H1 (cell line): ENCODE measurements around the gene FH. TPM values are rescaled to one million over a fixed set of nuclear protein-coding genes. Genes with fewer than 3 reads are reported as not detected.

Source experiments
- CBX5 ChIP-seq: fragments of 300-800, 300-1000 bp; sonication (generic); IDR thresholded peaks from 2 replicates; pipeline ENCODE4 v1.7.1; 2016; ENCODE audit warnings: antibody characterized with exemption, low read length, low read depth
- CREB1 ChIP-seq: IDR thresholded peaks from 2 replicates; pipeline ENCODE4 v1.6.1; 2012; ENCODE audit warnings: inconsistent platforms
- CTCF ChIP-seq, 3 experiments: IDR thresholded peaks; 1 replicate in 2 of 3; 2 replicates in 1 of 3; pipeline versions ENCODE4 v1.5.1 to v1.6.1; 2011; ENCODE audit warnings: low read length in 3 of 3, mild to moderate bottlenecking in 3 of 3, inconsistent platforms in 2 of 3, low read depth in 1 of 3, moderate library complexity in 1 of 3; ENCODE audit not compliant: insufficient read depth in 1 of 3; ENCODE audit errors: control extremely low read depth in 1 of 3
- JUN ChIP-seq: IDR thresholded peaks from 2 replicates; pipeline ENCODE4 v1.6.1; 2011; ENCODE audit warnings: low read depth, mild to moderate bottlenecking, improper control_type of control experiment, low read length
- RAD21 ChIP-seq, 2 experiments: IDR thresholded peaks in 1 of 2; conservative IDR thresholded peaks in 1 of 2; 2 replicates each; pipeline ENCODE4 v1.6.1; 2011; ENCODE audit warnings: low read depth in 2 of 2, low read length in 2 of 2, improper control_type of control experiment in 1 of 2, inconsistent platforms in 1 of 2, mild to moderate bottlenecking in 1 of 2, moderate library complexity in 1 of 2
- TAF1 ChIP-seq: IDR thresholded peaks from 2 replicates; pipeline ENCODE4 v1.6.1; 2011; ENCODE audit warnings: mild to moderate bottlenecking, low read depth, low read length
- TEAD4 ChIP-seq: IDR thresholded peaks from 2 replicates; pipeline ENCODE4 v1.6.1; 2012; ENCODE audit warnings: low read depth, low read length, inconsistent platforms, mixed read lengths
- polyA plus RNA-seq, 7 experiments: library from polyadenylated mRNA; depleted of rRNA in 3 of 7; stranded (reverse) in 5 of 7; unstranded in 2 of 7; fragments of >200 nt in 5 of 7; fragments of 200-250 nt in 2 of 7; gene quantifications; 1 replicate in 5 of 7; 2 replicates in 1 of 7; 4 replicates in 1 of 7; pipeline versions ENCODE4 v1.2.1 to v1.2.3, GENCODE V29; 2011 to 2013; ENCODE audit warnings: missing spikeins in 2 of 7, mixed read lengths in 2 of 7
- total RNA-seq: library from RNA; stranded (reverse); fragmentation: NEBNext Ultra II Directional; extraction: Animal tissue kit (Norgen Biotek cat#: 25700); gene quantifications from 2 replicates; pipeline ENCODE4 v1.2.1, GENCODE V29; 2021

The FH gene
- total and polyA plus RNA-seq, 2 of the 8 experiments (the other 6 are each of a cell fraction or from before 2014, with no cell fraction given): 45.0 to 81.9 TPM

- TF ChIP-seq CTCF (IDR thresholded peaks at IDR 0.05; ENCODE audit: control extremely low read depth in 1 of 3, insufficient read depth in 1 of 3, low read depth in 1 of 3, low read length in 3 of 3) (no peak), CREB1 (no peak), CBX5 (no peak), TAF1 (no peak), JUN (no peak), RAD21 (IDR thresholded peaks at IDR 0.05 in 1 of 2, conservative IDR thresholded peaks at IDR 0.05 in 1 of 2; ENCODE audit: low read depth in 2 of 2, low read length in 2 of 2) (no peak), TEAD4 (no peak)
Measured at GRCh38 chr1:241513378-241513777, 6.2 kb downstream of the FH start (continued).
